AG09309 (cell line): ENCODE data around the gene TEX14.

ENCODE experiments used
- DNase-seq: peaks from one replicate; pipeline ENCODE4 v3.0.0-alpha.2; 2010; ENCODE audit warnings: low read depth
- H3K4me3 ChIP-seq: 2 replicates; pipeline ENCODE4 v1.5.1; 2011; ENCODE audit warnings: mild to moderate bottlenecking, low read depth, low read length, moderate library complexity; ENCODE audit not compliant: control insufficient read depth
- TF ChIP-seq, protein P1 (sequence below): IDR thresholded peaks from 2 replicates; pipeline ENCODE4 v1.5.1; 2011; ENCODE audit warnings: mild to moderate bottlenecking, low read depth, low read length, inconsistent platforms; ENCODE audit not compliant: insufficient read depth, control insufficient read depth; ENCODE audit errors: missing control alignments

TEX14 gene

GRCh38 chr17:58570758-58571157 lies 121.1 kb downstream of the TEX14 start:
- TF ChIP-seq, protein P1, sequence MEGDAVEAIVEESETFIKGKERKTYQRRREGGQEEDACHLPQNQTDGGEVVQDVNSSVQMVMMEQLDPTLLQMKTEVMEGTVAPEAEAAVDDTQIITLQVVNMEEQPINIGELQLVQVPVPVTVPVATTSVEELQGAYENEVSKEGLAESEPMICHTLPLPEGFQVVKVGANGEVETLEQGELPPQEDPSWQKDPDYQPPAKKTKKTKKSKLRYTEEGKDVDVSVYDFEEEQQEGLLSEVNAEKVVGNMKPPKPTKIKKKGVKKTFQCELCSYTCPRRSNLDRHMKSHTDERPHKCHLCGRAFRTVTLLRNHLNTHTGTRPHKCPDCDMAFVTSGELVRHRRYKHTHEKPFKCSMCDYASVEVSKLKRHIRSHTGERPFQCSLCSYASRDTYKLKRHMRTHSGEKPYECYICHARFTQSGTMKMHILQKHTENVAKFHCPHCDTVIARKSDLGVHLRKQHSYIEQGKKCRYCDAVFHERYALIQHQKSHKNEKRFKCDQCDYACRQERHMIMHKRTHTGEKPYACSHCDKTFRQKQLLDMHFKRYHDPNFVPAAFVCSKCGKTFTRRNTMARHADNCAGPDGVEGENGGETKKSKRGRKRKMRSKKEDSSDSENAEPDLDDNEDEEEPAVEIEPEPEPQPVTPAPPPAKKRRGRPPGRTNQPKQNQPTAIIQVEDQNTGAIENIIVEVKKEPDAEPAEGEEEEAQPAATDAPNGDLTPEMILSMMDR = no peak
- DNase-seq = no peak
- H3K4me3 ChIP-seq = no peak overlapping the region

GRCh38 chr17:58569196-58569595 lies 122.6 kb downstream of the TEX14 start:
- TF ChIP-seq, protein P1 = no peak
- H3K4me3 ChIP-seq = no peak overlapping the region
- DNase-seq = no peak

GRCh38 chr17:58568044-58568799 lies 123.6 kb downstream of the TEX14 start:
- TF ChIP-seq, protein P1 = no peak
- no peak overlapping the region for H3K4me3 ChIP-seq
- no peak for DNase-seq

GRCh38 chr17:58565389-58566311 lies 126.2 kb downstream of the TEX14 start:
- H3K4me3 ChIP-seq = no peak overlapping the region

GRCh38 chr17:58564971-58565370 lies 126.9 kb downstream of the TEX14 start:
- H3K4me3 ChIP-seq = no peak overlapping the region
- DNase-seq = no peak
- TF ChIP-seq, protein P1 = no peak

More at GRCh38 chr17:58565389-58566311, 126.2 kb downstream of the TEX14 start:
- TF ChIP-seq, protein P1 = no peak
- DNase-seq = no peak

DNA sequence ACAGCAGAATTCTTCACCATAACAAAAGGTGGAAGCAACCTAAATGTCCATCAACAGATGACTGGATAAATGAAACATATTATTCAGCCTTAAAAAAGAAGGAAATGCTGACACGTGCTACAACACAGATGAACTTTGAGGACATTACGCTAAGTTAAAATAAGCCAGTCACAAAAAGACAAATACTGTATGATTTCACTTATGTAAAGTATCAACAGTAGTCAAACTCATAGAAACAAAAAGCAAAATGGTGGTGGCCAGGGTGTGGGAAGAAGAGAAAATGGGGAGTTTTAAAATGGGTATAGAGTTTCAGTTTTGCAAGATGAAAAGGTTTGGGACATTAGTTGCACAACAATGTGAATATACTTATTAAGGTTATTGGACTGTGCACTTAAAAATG lies 127.6 kb downstream of the TEX14 start:
- DNase-seq = no peak
- TF ChIP-seq, protein P1 = no peak
- no peak overlapping the region for H3K4me3 ChIP-seq
